HG03521 (cell line): ENCODE results near the gene TGFBR3.

Experiments used
- ATAC-seq: cut with Tn5 transposase; IDR thresholded peaks from one replicate; pipeline ENCODE4 v1.9.1; 2021; ENCODE audit warnings: mild to moderate bottlenecking, moderate library complexity; ENCODE audit not compliant: unreplicated experiment

Gene TGFBR3

GRCh38 chr1:91885716-91886506 lies at the start of gene TGFBR3:
TGFBR3 (minus strand) TSS chr1:91886151; CDS start chr1:91861531, 24,620 bp downstream.
- ATAC-seq = peak; percentile 65

GRCh38 chr1:91929250-91929649 lies 43.3 kb upstream of the TGFBR3 start:
- no peak for ATAC-seq

- ATAC-seq = no peak
These were observed 42.1 kb upstream of the TGFBR3 start for GRCh38 chr1:91928026-91928425.

GRCh38 chr1:91925644-91926435 lies 39.9 kb upstream of the TGFBR3 start:
- no peak for ATAC-seq

GRCh38 chr1:91924146-91924545 lies 38.2 kb upstream of the TGFBR3 start:
- no peak for ATAC-seq

- ATAC-seq = no peak
These were observed 34.0 kb upstream of the TGFBR3 start for GRCh38 chr1:91919962-91920361.

GRCh38 chr1:91916811-91917460 lies 31.0 kb upstream of the TGFBR3 start:
- ATAC-seq = no peak

GRCh38 chr1:91916046-91916445 lies 30.1 kb upstream of the TGFBR3 start:
- no peak for ATAC-seq

GRCh38 chr1:91913018-91913417 lies 27.1 kb upstream of the TGFBR3 start:
- ATAC-seq = no peak

GRCh38 chr1:91912266-91912665 lies 26.3 kb upstream of the TGFBR3 start:
- no peak for ATAC-seq

GRCh38 chr1:91901231-91901630 lies 15.3 kb upstream of the TGFBR3 start:
- no peak for ATAC-seq

GRCh38 chr1:91900562-91900961 lies 14.6 kb upstream of the TGFBR3 start:
- no peak for ATAC-seq

- ATAC-seq = no peak
These were observed 11.1 kb upstream of the TGFBR3 start for GRCh38 chr1:91897016-91897415.

GRCh38 chr1:91895832-91896556 lies 10.0 kb upstream of the TGFBR3 start:
- no peak for ATAC-seq

GRCh38 chr1:91894036-91894761 lies 8.2 kb upstream of the TGFBR3 start:
- ATAC-seq = no peak

GRCh38 chr1:91891969-91892368 lies 6.0 kb upstream of the TGFBR3 start:
- no peak for ATAC-seq

- no peak for ATAC-seq
These were observed 5.5 kb upstream of the TGFBR3 start for GRCh38 chr1:91891454-91891853.

- no peak for ATAC-seq
These were observed 3.9 kb upstream of the TGFBR3 start for GRCh38 chr1:91889717-91890459.

GRCh38 chr1:91885213-91885715 lies 687 bp downstream of the TGFBR3 start:
- ATAC-seq = peak; percentile 8
